OCI-LY1 (cell line): ENCODE measurements around the gene UBR2.

Source experiments
- EZH2 ChIP-seq: fragments of 200-600 bp; sonication (generic), shearing (Covaris generic); IDR thresholded peaks from 2 replicates; pipeline ENCODE4 v1.8.0; 2017; ENCODE audit warnings: borderline replicate concordance, mixed run types, mild to moderate bottlenecking, antibody characterized with exemption, low read length, moderate library complexity, mixed read lengths
- TF ChIP-seq, protein P1 (sequence below): fragments of 200-600 bp; sonication (generic), shearing (Covaris generic); IDR thresholded peaks from 2 replicates; pipeline ENCODE4 v1.5.1; 2017; ENCODE audit warnings: mild to moderate bottlenecking, antibody characterized with exemption, low read length, moderate library complexity, mixed read lengths

DNA sequence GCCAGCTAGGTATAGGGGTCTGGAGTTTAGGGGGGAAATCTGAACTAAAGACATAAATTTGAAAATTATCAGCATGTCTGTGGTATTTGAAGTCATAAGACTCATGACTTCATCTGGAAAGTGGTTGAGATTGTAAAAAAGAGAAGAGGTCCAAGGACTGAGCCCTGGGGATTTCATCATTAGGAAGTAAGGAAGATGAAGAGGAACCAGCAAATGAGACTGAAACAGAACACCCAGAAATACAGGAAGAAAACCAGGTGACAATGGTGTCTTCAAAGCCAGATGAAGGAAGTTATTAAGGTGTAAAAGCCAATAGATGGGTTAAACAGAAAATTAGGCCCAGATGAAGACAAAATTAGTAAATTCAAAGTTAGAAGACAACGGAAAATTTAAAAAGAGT lies 49.1 kb upstream of the UBR2 start:
- no peak for TF ChIP-seq EZH2
- TF ChIP-seq, protein P1, sequence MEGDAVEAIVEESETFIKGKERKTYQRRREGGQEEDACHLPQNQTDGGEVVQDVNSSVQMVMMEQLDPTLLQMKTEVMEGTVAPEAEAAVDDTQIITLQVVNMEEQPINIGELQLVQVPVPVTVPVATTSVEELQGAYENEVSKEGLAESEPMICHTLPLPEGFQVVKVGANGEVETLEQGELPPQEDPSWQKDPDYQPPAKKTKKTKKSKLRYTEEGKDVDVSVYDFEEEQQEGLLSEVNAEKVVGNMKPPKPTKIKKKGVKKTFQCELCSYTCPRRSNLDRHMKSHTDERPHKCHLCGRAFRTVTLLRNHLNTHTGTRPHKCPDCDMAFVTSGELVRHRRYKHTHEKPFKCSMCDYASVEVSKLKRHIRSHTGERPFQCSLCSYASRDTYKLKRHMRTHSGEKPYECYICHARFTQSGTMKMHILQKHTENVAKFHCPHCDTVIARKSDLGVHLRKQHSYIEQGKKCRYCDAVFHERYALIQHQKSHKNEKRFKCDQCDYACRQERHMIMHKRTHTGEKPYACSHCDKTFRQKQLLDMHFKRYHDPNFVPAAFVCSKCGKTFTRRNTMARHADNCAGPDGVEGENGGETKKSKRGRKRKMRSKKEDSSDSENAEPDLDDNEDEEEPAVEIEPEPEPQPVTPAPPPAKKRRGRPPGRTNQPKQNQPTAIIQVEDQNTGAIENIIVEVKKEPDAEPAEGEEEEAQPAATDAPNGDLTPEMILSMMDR, result no peak
